A549 (cell line): ENCODE results near the gene MAPT. TPM values are rescaled to one million over a fixed set of nuclear protein-coding genes. Genes with fewer than 3 reads are reported as not detected.
A peak's percentile ranks its signal among the peaks of the same experiment; 100 is the strongest.

Experiments
- ATAC-seq, 2 experiments: fragments of 200-7000 bp in 1 of 2; fragments of >200 bp in 1 of 2; cut with Nextera tagmentation in 1 of 2; cut with Tn5 transposase in 1 of 2; 3 replicates each; pipeline versions ENCODE4 v1.8.0 to v1.9.1; 2018 to 2020; ENCODE audit warnings: mild to moderate bottlenecking in 1 of 2, moderate library complexity in 1 of 2
- CTCF ChIA-PET: fragments of 300-600 bp; sonication (Branson Sonifier 250); formaldehyde crosslinking; extraction: SDS; loops from one replicate; lab custom pipeline; 2021; ENCODE audit warnings: antibody characterized with exemption, inconsistent platforms; lab: Yijun Ruan, JAX
- POLR2A ChIA-PET: fragments of 350-600 bp; formaldehyde crosslinking; extraction: SDS; loops from one replicate; lab custom pipeline; 2021; ENCODE audit warnings: antibody characterized with exemption, inconsistent platforms; lab: Yijun Ruan, JAX
- DNase-seq, 2 experiments: peaks; one replicate each; pipeline versions ENCODE4 v3.0.0 to v3.0.0-alpha.2; 2011 to 2016; ENCODE audit warnings: low read depth in 1 of 2, low spot score in 1 of 2
- FAIRE-seq: peaks from 2 replicates; lab custom pipeline; 2011; peaks lifted over from hg19 to GRCh38; lab: Jason Lieb, UNC
- H3K27ac ChIP-seq, 2 experiments: fragments of >200 bp; sonication (Bioruptor Twin); formaldehyde crosslinking; 3 replicates each; pipeline ENCODE4 v1.5.1; 2016 to 2017
- H3K4me1 ChIP-seq: fragments of >200 bp; sonication (Bioruptor Twin); formaldehyde crosslinking; 3 replicates; pipeline ENCODE4 v1.6.1; 2016
- H3K4me2 ChIP-seq: fragments of >200 bp; sonication (Bioruptor Twin); formaldehyde crosslinking; 3 replicates; pipeline ENCODE4 v1.6.1; 2016
- H3K4me3 ChIP-seq: fragments of >200 bp; sonication (Bioruptor Twin); formaldehyde crosslinking; 3 replicates; pipeline ENCODE4 v1.5.1; 2016
- H3K9me3 ChIP-seq: fragments of >200 bp; sonication (Bioruptor Twin); formaldehyde crosslinking; 3 replicates; pipeline ENCODE4 v1.6.1; 2016
- CBX2 ChIP-seq: fragments of 200-600 bp; sonication (generic); IDR thresholded peaks from 2 replicates; pipeline ENCODE4 v1.6.1; 2016; ENCODE audit warnings: low read depth, mild to moderate bottlenecking, borderline replicate concordance
- CBX8 ChIP-seq: fragments of 200-600 bp; sonication (generic); IDR thresholded peaks from 2 replicates; pipeline ENCODE4 v1.6.1; 2016
- CEBPB ChIP-seq, 2 experiments: fragments of >200 bp in 1 of 2; sonication (Bioruptor Twin) in 1 of 2; formaldehyde crosslinking in 1 of 2; IDR thresholded peaks; 2 replicates each; pipeline ENCODE4 v1.6.1; 2012 to 2016
- CTCF ChIP-seq: fragments of >200 bp; sonication (Bioruptor Twin); formaldehyde crosslinking; IDR thresholded peaks from 3 replicates; pipeline ENCODE4 v1.5.1; 2016
- E2F6 ChIP-seq: IDR thresholded peaks from 2 replicates; pipeline ENCODE4 v1.6.1; 2012; ENCODE audit warnings: low read depth, borderline replicate concordance
- EHF ChIP-seq: fragments of 250-450 bp; sonication (Bioruptor Pico); IDR thresholded peaks from 2 replicates; pipeline ENCODE4 v1.5.0; 2020; ENCODE audit warnings: mild to moderate bottlenecking
- EHMT2 ChIP-seq: fragments of 200-600 bp; sonication (generic); IDR thresholded peaks from 2 replicates; pipeline ENCODE4 v1.6.1; 2016; ENCODE audit warnings: antibody characterized with exemption, low read depth, mild to moderate bottlenecking, moderate library complexity
- ELK1 ChIP-seq: fragments of 150-350 bp; IDR thresholded peaks from 2 replicates; pipeline ENCODE4 v1.6.1; 2014; ENCODE audit warnings: low read depth, mild to moderate bottlenecking, low read length
- ESRRA ChIP-seq: fragments of 150-350 bp; IDR thresholded peaks from 2 replicates; pipeline ENCODE4 v1.6.1; 2014; ENCODE audit warnings: mild to moderate bottlenecking, low read length, borderline replicate concordance
- GATA3 ChIP-seq: IDR thresholded peaks from 2 replicates; pipeline ENCODE4 v1.6.1; 2012; ENCODE audit warnings: borderline replicate concordance
- HMGXB4 ChIP-seq: fragments of 250-450 bp; sonication (Bioruptor Pico); IDR thresholded peaks from 2 replicates; pipeline ENCODE4 v1.5.0; 2021; ENCODE audit warnings: mild to moderate bottlenecking, moderate library complexity, borderline replicate concordance
- HOXA7 ChIP-seq: fragments of 250-450 bp; sonication (Bioruptor Pico); IDR thresholded peaks from 2 replicates; pipeline ENCODE4 v1.5.0; 2020; ENCODE audit warnings: mild to moderate bottlenecking, moderate library complexity
- HOXB5 ChIP-seq: fragments of 250-450 bp; sonication (Bioruptor Pico); IDR thresholded peaks from 2 replicates; pipeline ENCODE4 v1.5.0; 2020; ENCODE audit warnings: mild to moderate bottlenecking, moderate library complexity
- JUN ChIP-seq, 2 experiments: fragments of >200 bp; sonication (Bioruptor Twin); formaldehyde crosslinking; IDR thresholded peaks; 2 replicates in 1 of 2; 3 replicates in 1 of 2; pipeline ENCODE4 v1.6.1; 2016 to 2017
- MAX ChIP-seq: IDR thresholded peaks from 2 replicates; pipeline ENCODE4 v1.6.1; 2012
- MAZ ChIP-seq: fragments of 150-350 bp; IDR thresholded peaks from 2 replicates; pipeline ENCODE4 v1.6.1; 2014; ENCODE audit warnings: antibody characterized with exemption, low read depth, low read length, borderline replicate concordance
- NR3C1 ChIP-seq: fragments of >200 bp; sonication (Bioruptor Twin); formaldehyde crosslinking; IDR thresholded peaks from 3 replicates; pipeline ENCODE4 v1.6.1; 2017
- PBX3 ChIP-seq: IDR thresholded peaks from 2 replicates; pipeline ENCODE4 v1.6.1; 2012
- RAD21 ChIP-seq, 2 experiments: fragments of >200 bp in 1 of 2; sonication (Bioruptor Twin) in 1 of 2; formaldehyde crosslinking in 1 of 2; IDR thresholded peaks in 1 of 2; conservative IDR thresholded peaks in 1 of 2; 2 replicates in 1 of 2; 3 replicates in 1 of 2; pipeline ENCODE4 v1.6.1; 2012 to 2018; ENCODE audit warnings: inconsistent platforms in 1 of 2
- SMC3 ChIP-seq: fragments of >200 bp; sonication (Bioruptor Twin); formaldehyde crosslinking; IDR thresholded peaks from 3 replicates; pipeline ENCODE4 v1.6.1; 2018; ENCODE audit warnings: inconsistent platforms
- TFCP2L1 ChIP-seq: fragments of 250-450 bp; sonication (Bioruptor Pico); IDR thresholded peaks from 2 replicates; pipeline ENCODE4 v1.5.0; 2021; ENCODE audit warnings: mild to moderate bottlenecking
- TP53 ChIP-seq: fragments of 250-450 bp; sonication (Bioruptor Pico); IDR thresholded peaks from 2 replicates; pipeline ENCODE4 v1.5.0; 2021; ENCODE audit warnings: mild to moderate bottlenecking, moderate library complexity
- USF2 ChIP-seq: fragments of 450-650 bp; IDR thresholded peaks from 2 replicates; pipeline ENCODE4 v1.6.1; 2014; ENCODE audit warnings: antibody characterized with exemption
- WGBS: methylation state at CpG from one replicate; pipeline ENCODE4 v1.1.6; 2017; ENCODE audit errors: missing lambda C conversion rate; 5-methylcytosine and 5-hydroxymethylcytosine counted together
- polyA plus RNA-seq, 4 experiments: library from polyadenylated mRNA; depleted of rRNA in 3 of 4; stranded (reverse); fragments of >200 nt; fragmentation: RNase III in 1 of 4; extraction: RNeasy Plus Mini Kit Qiagen cat#74134 plus additional on column Dnase treatment in 1 of 4; gene quantifications; 2 replicates in 3 of 4; 3 replicates in 1 of 4; pipeline ENCODE4 v1.2.3, GENCODE V29; 2011 to 2017

Gene MAPT
- polyA plus RNA-seq, 2 of the 4 experiments (the other 2 are of a cell fraction) = 1.2 to 1.6 TPM

- no peak for TF ChIP-seq PBX3
- no peak for TF ChIP-seq ESRRA
- TF ChIP-seq USF2 = no peak
- TF ChIP-seq JUN (IDR thresholded peaks at IDR 0.05) = no peak
- TF ChIP-seq CBX8 = no peak
- TF ChIP-seq CBX2 = no peak
- TF ChIP-seq HMGXB4 (CRISPR knock-in tag) = no peak
- no peak for TF ChIP-seq MAZ
- TF ChIP-seq RAD21 (conservative IDR thresholded peaks at IDR 0.05 in 1 of 2, IDR thresholded peaks at IDR 0.05 in 1 of 2) = no peak
- TF ChIP-seq MAX = no peak
- no peak for TF ChIP-seq SMC3
- no peak for TF ChIP-seq EHF (CRISPR knock-in tag)
- no peak for TF ChIP-seq E2F6
- no peak for TF ChIP-seq HOXA7 (CRISPR knock-in tag)
- CTCF ChIA-PET = interaction anchor here (0.6 to 9.0 kb wide), 60 partner anchors 10 to 893 kb away, joined by 3 to 186 read pairs (median 6); partner anchors contain the start of gene KANSL1
- 56% methylated on average over 13 of the region's 13 CpGs for WGBS
- ATAC-seq (peak; percentile 15 to 17; a peak in 4 of 6 replicates), FAIRE-seq (no peak), DNase-seq (no peak)
- Histone ChIP-seq H3K4me3 (no peak overlapping the region), H3K27ac (no peak overlapping the region), H3K9me3 (no peaks in the 10 kb centered on the region), H3K4me1 (peaks cover 15% of the 10 kb centered on the region), H3K4me2 (no peak overlapping the region)
- POLR2A ChIA-PET = no interaction called here
Observed at GRCh38 chr17:46001390-46002310, 107.3 kb downstream of the MAPT start.

GRCh38 chr17:46002311-46002972 lies 108.1 kb downstream of the MAPT start:
- no peak overlapping the region for H3K4me3 ChIP-seq
- POLR2A ChIA-PET = no interaction called here
- no peak for TF ChIP-seq EHMT2
- peak; percentile 85 for TF ChIP-seq SMC3
- peak; percentile 93 for TF ChIP-seq CTCF
- TF ChIP-seq CEBPB (IDR thresholded peaks at IDR 0.05) = 0 out of 4 replicates have a peak, but pooled peaks of 1 of the 2 experiments have one; percentile 20
- TF ChIP-seq GATA3 = no peak
- peak; percentile 96 to 97 for TF ChIP-seq RAD21 (conservative IDR thresholded peaks at IDR 0.05 in 1 of 2, IDR thresholded peaks at IDR 0.05 in 1 of 2)
- TF ChIP-seq TFCP2L1 = no peak
- no peak for TF ChIP-seq ESRRA
- no peak for TF ChIP-seq NR3C1
- no peak for TF ChIP-seq ELK1
- no peak for TF ChIP-seq TP53 (CRISPR knock-in tag)
- no peak for TF ChIP-seq HOXB5 (CRISPR knock-in tag)
- peaks cover 15% of the 10 kb centered on the region for H3K4me1 ChIP-seq
- WGBS = 14% methylated on average over 8 of the region's 8 CpGs
- FAIRE-seq (peak; percentile 99), ATAC-seq (peak; percentile 89 to 91), DNase-seq (peak; percentile 69 to 78)
- no peaks in the 10 kb centered on the region for H3K9me3 ChIP-seq
- CTCF ChIA-PET = interaction anchor here (0.6 to 9.0 kb wide), 62 partner anchors 11 to 892 kb away, joined by 3 to 186 read pairs (median 5); partner anchors contain the start of gene KANSL1
- H3K27ac ChIP-seq = peak overlapping the region in 1 of 2 experiments; percentile 61; a peak in 3 of 6 replicates
- H3K4me2 ChIP-seq = no peak overlapping the region
